NB4 (cell line): ENCODE data around the gene CREB1.

Source experiments
- CTCF ChIP-seq: IDR thresholded peaks from one replicate; pipeline ENCODE4 v1.5.1; 2012; ENCODE audit warnings: low read depth, low read length
- MYC ChIP-seq: IDR thresholded peaks from 2 replicates; pipeline ENCODE4 v1.6.1; 2011; ENCODE audit warnings: low read depth, low read length

GRCh38 chr2:207541933-207542332 lies 12.2 kb downstream of the CREB1 start:
- TF ChIP-seq MYC (no peak), CTCF (no peak)
